Heart left ventricle (tissue), 13 donors: ENCODE data around the gene THSD4.

Experiments
- CTCF ChIP-seq, 12 donors: fragments of 200-600 bp; sonication (generic) in 4 of 12; IDR thresholded peaks; one replicate each; pipeline versions ENCODE4 v1.5.0 to v1.8.0; 2018 to 2022; ENCODE audit warnings: antibody characterized with exemption in 12 of 12, mild to moderate bottlenecking in 5 of 12
- POLR2A ChIP-seq, 2 donors: fragments of 450-650 bp; IDR thresholded peaks; one replicate each; pipeline ENCODE4 v1.6.1; 2017; ENCODE audit warnings: antibody characterized with exemption in 2 of 2, mild to moderate bottlenecking in 2 of 2, moderate library complexity in 2 of 2
- donor health status: ischemic (EF 13 %, LVEDD 7.1; RV severe dilation, severe dysfunction).
- donor health status: DM: no; HTN: yes; CAD: no.
- donor health status: DM: no; HTN: no; CAD: no.
- donor health status: ischemic (EF 25% LVEDD 6.9; RV normal size, moderate dysfunction).
- donor health status: ischemic (EF 25% LVEDD 5.7; RV mildly dilated, moderate dysfunction).
- donor health status: ischemic (EF 35%, LVEDD 5.7; RV mildly dilated, moderate dysfunction).
- donor health status: nonischemic (EF 11% LVEDD 7.7; RV severe dilation, severe dysfunction).
- donor health status: DM: yes; HTN: yes; CAD: no.
- donor health status: PGD.
- donor health status: ischemic (EF 29% LVEDD 5.4; RV normal size, mild dysfunction).
- donor health status: nonischemic (EF 23%, LVEDD 6.1; RV moderate dilation, normal function).

- TF ChIP-seq CTCF (IDR thresholded peaks at IDR 0.05) (no peak), POLR2A (IDR thresholded peaks at IDR 0.05) (no peak)
Observed at GRCh38 chr15:71656425-71656824, 541.2 kb downstream of the THSD4 start.
